OCI-LY3 (cell line): ENCODE results near the gene SLC22A9.

Experiments used
- H2AFZ ChIP-seq: fragments of 200-600, 300-600 bp; shearing (Covaris generic); 2 replicates; pipeline ENCODE4 v1.6.0; 2014; ENCODE audit warnings: antibody characterized with exemption, low read depth, low read length
- H3K27ac ChIP-seq: fragments of 200-600, 300-600 bp; sonication (generic); 2 replicates; pipeline ENCODE4 v1.5.1; 2014; ENCODE audit warnings: mild to moderate bottlenecking, low read length, moderate library complexity, mixed read lengths
- H3K27me3 ChIP-seq: fragments of 200-600, 300-600 bp; sonication (generic); 2 replicates; pipeline ENCODE4 v1.6.1; 2014; ENCODE audit warnings: low read depth, low read length, mixed read lengths
- H3K36me3 ChIP-seq: fragments of 200-600, 300-600 bp; sonication (generic); replicated peaks from 2 replicates; pipeline ENCODE3; 2014; ENCODE audit warnings: low read depth, low read length, mixed read lengths
- H3K4me1 ChIP-seq: fragments of 300-600, 200-600 bp; sonication (generic); 2 replicates; pipeline ENCODE4 v1.6.1; 2014; ENCODE audit warnings: low read length, mixed read lengths
- H3K4me2 ChIP-seq: fragments of 200-600, 300-600 bp; sonication (generic); 2 replicates; pipeline ENCODE4 v1.6.1; 2014; ENCODE audit warnings: low read length, mixed read lengths
- H3K4me3 ChIP-seq: fragments of 300-600, 200-600 bp; sonication (generic); 2 replicates; pipeline ENCODE4 v1.5.1; 2014; ENCODE audit warnings: antibody characterized with exemption, mild to moderate bottlenecking, low read length, moderate library complexity
- H3K79me2 ChIP-seq: fragments of 300-600, 200-600 bp; shearing (Covaris generic); 2 replicates; pipeline ENCODE4 v1.6.1; 2014; ENCODE audit warnings: mild to moderate bottlenecking, low read length, mixed read lengths
- H3K9ac ChIP-seq: fragments of 300-600, 200-600 bp; shearing (Covaris generic); 2 replicates; pipeline ENCODE4 v1.6.0; 2014; ENCODE audit warnings: mild to moderate bottlenecking, low read length, moderate library complexity
- H3K9me3 ChIP-seq: fragments of 200-600, 300-600 bp; shearing (Covaris generic); 2 replicates; pipeline ENCODE4 v1.6.1; 2014; ENCODE audit warnings: low read length, mixed read lengths; ENCODE audit not compliant: insufficient read depth
- H4K20me1 ChIP-seq: fragments of 200-600, 300-600 bp; sonication (generic); 2 replicates; pipeline ENCODE4 v1.6.1; 2016; ENCODE audit warnings: low read length, mixed read lengths; ENCODE audit not compliant: insufficient read depth
- CTCF ChIP-seq: fragments of 200-600, 300-600 bp; sonication (generic); IDR thresholded peaks from 2 replicates; pipeline ENCODE4 v1.5.1; 2014; ENCODE audit warnings: antibody characterized with exemption, low read length, low read depth
- EZH2phosphoT487 ChIP-seq: fragments of 200-600 bp; shearing (Covaris generic); IDR thresholded peaks from 2 replicates; pipeline ENCODE4 v1.6.1; 2018; ENCODE audit warnings: antibody characterized with exemption, mixed run types, low read depth

SLC22A9 gene

GRCh38 chr11:63404161-63404935, 34.8 kb downstream of the SLC22A9 start:
- Histone ChIP-seq H3K27ac (no peak overlapping the region), H4K20me1 (no peaks in the 10 kb centered on the region), H2AFZ (no peak overlapping the region), H3K4me1 (no peaks in the 10 kb centered on the region), H3K4me3 (no peak overlapping the region), H3K79me2 (no peaks in the 10 kb centered on the region), H3K4me2 (no peak overlapping the region), H3K9me3 (no peaks in the 10 kb centered on the region), H3K9ac (no peak overlapping the region), H3K27me3 (peaks cover 36% of the 10 kb centered on the region; the same call in 1 of the 2 replicates), H3K36me3 (no peaks in the 10 kb centered on the region)
- TF ChIP-seq EZH2phosphoT487 (no peak), CTCF (no peak)

- Histone ChIP-seq H2AFZ (no peak overlapping the region), H3K27ac (no peak overlapping the region), H3K4me3 (no peak overlapping the region), H3K4me2 (no peak overlapping the region), H3K79me2 (no peaks in the 10 kb centered on the region), H3K9me3 (no peaks in the 10 kb centered on the region), H3K36me3 (no peaks in the 10 kb centered on the region), H3K9ac (no peak overlapping the region), H4K20me1 (no peaks in the 10 kb centered on the region), H3K27me3 (peaks cover 36% of the 10 kb centered on the region; the same call in 1 of the 2 replicates), H3K4me1 (no peaks in the 10 kb centered on the region)
- no peak for TF ChIP-seq CTCF
- TF ChIP-seq EZH2phosphoT487, result no peak
Observed at GRCh38 chr11:63405114-63405513, 35.5 kb downstream of the SLC22A9 start.

- no peaks in the 10 kb centered on the region for H3K9me3 ChIP-seq
- no peaks in the 10 kb centered on the region for H3K79me2 ChIP-seq
- no peak overlapping the region for H3K4me2 ChIP-seq
- H3K4me3 ChIP-seq, result no peak overlapping the region
- H2AFZ ChIP-seq, result no peak overlapping the region
- TF ChIP-seq EZH2phosphoT487, result no peak
- TF ChIP-seq CTCF, result no peak
- no peaks in the 10 kb centered on the region for H3K4me1 ChIP-seq
- H3K9ac ChIP-seq, result no peak overlapping the region
- peaks cover 36% of the 10 kb centered on the region; the same call in 1 of the 2 replicates for H3K27me3 ChIP-seq
- H3K27ac ChIP-seq, result no peak overlapping the region
- no peaks in the 10 kb centered on the region for H3K36me3 ChIP-seq
- H4K20me1 ChIP-seq, result no peaks in the 10 kb centered on the region
Observed at GRCh38 chr11:63406458-63406857, 36.9 kb downstream of the SLC22A9 start.

GRCh38 chr11:63417174-63417852, 47.7 kb downstream of the SLC22A9 start:
- Histone ChIP-seq H3K9me3 (no peaks in the 10 kb centered on the region), H3K36me3 (no peaks in the 10 kb centered on the region), H4K20me1 (no peaks in the 10 kb centered on the region), H3K4me2 (no peak overlapping the region), H3K4me1 (no peaks in the 10 kb centered on the region), H3K4me3 (no peak overlapping the region), H3K9ac (no peak overlapping the region), H3K27me3 (peaks cover 7% of the 10 kb centered on the region; the same call in 1 of the 2 replicates), H3K27ac (no peak overlapping the region), H2AFZ (no peak overlapping the region), H3K79me2 (no peaks in the 10 kb centered on the region)
- TF ChIP-seq EZH2phosphoT487 (no peak), CTCF (no peak)
